DOHH2 (cell line): ENCODE results near the gene BHLHE23.

Experiments
- H3F3A ChIP-seq: fragments of 200-600 bp; sonication (generic), shearing (Covaris generic); 2 replicates; pipeline ENCODE4 v1.6.0; 2016; ENCODE audit warnings: antibody characterized with exemption, mild to moderate bottlenecking; ENCODE audit not compliant: control insufficient read depth, insufficient read depth
- H3K27ac ChIP-seq: fragments of 200-600 bp; sonication (generic); 2 replicates; pipeline ENCODE4 v1.5.1; 2014; ENCODE audit warnings: low read depth, mild to moderate bottlenecking, low read length, moderate library complexity
- H3K27me3 ChIP-seq: fragments of 200-600 bp; sonication (generic); 2 replicates; pipeline ENCODE4 v1.6.1; 2014; ENCODE audit warnings: mild to moderate bottlenecking, low read length, mixed read lengths; ENCODE audit not compliant: control insufficient read depth
- H3K36me3 ChIP-seq: fragments of 200-600 bp; sonication (generic); 2 replicates; pipeline ENCODE4 v1.6.1; 2014; ENCODE audit warnings: mild to moderate bottlenecking, low read length, moderate library complexity, mixed read lengths; ENCODE audit not compliant: control insufficient read depth
- H3K4me1 ChIP-seq: fragments of 200-600 bp; sonication (generic); 2 replicates; pipeline ENCODE4 v1.6.1; 2014; ENCODE audit warnings: mild to moderate bottlenecking, low read length, mixed read lengths; ENCODE audit not compliant: control insufficient read depth
- H3K4me2 ChIP-seq: fragments of 200-600 bp; sonication (generic); 2 replicates; pipeline ENCODE4 v1.6.0; 2014; ENCODE audit warnings: mild to moderate bottlenecking, low read length, moderate library complexity
- H3K4me3 ChIP-seq: fragments of 200-600 bp; sonication (generic); 2 replicates; pipeline ENCODE4 v1.5.1; 2014; ENCODE audit warnings: mild to moderate bottlenecking, low read length, mixed read lengths
- H3K79me2 ChIP-seq: fragments of 200-600 bp; sonication (generic); 2 replicates; pipeline ENCODE4 v1.6.1; 2014; ENCODE audit warnings: mild to moderate bottlenecking, low read length, mixed read lengths; ENCODE audit not compliant: control insufficient read depth
- H3K9me2 ChIP-seq: fragments of 200-600 bp; sonication (generic); replicated peaks from 2 replicates; pipeline ENCODE4 v1.6.1; 2014; ENCODE audit warnings: mild to moderate bottlenecking, low read length, mixed read lengths; ENCODE audit not compliant: control insufficient read depth
- H3K9me3 ChIP-seq: fragments of 200-600 bp; sonication (generic); 2 replicates; pipeline ENCODE4 v1.6.1; 2014; ENCODE audit warnings: antibody characterized with exemption, low read length, mixed read lengths; ENCODE audit not compliant: control insufficient read depth, insufficient read depth
- H4K20me1 ChIP-seq: fragments of 200-600 bp; sonication (generic); 2 replicates; pipeline ENCODE4 v1.6.0; 2014; ENCODE audit warnings: low read depth, mild to moderate bottlenecking, antibody characterized with exemption, low read length, moderate library complexity; ENCODE audit not compliant: control insufficient read depth, insufficient read depth
- EZH2phosphoT487 ChIP-seq: fragments of 200-600 bp; sonication (generic); IDR thresholded peaks from 2 replicates; pipeline ENCODE4 v1.6.1; 2017; ENCODE audit warnings: borderline replicate concordance, mild to moderate bottlenecking, antibody characterized with exemption, low read length, moderate library complexity, mixed read lengths
- TF ChIP-seq, protein P1 (sequence below): fragments of 200-600 bp; sonication (generic); IDR thresholded peaks from one replicate; pipeline ENCODE4 v1.5.1; 2014; ENCODE audit warnings: antibody characterized with exemption, mild to moderate bottlenecking, low read depth, low read length; ENCODE audit not compliant: poor library complexity, severe bottlenecking

BHLHE23 gene

DNA sequence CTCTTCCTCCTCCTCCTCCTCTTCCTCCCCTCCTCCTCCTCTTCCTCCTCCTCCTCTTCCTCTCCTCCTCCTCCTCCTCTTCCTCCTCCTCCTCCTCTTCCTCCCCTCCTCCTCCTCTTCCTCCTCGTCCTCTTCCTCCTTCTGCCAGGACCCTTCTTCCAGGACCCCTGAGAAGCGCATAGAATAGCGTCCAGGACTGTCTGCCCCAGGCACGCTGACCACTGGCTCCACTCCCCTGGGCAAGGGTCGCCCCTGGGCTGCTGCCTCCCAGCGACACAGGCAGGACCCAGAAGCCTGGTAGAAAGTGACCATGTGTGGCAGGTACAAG, 42.4 kb upstream of the BHLHE23 start:
- Histone ChIP-seq H3K27me3 (no peaks in the 10 kb centered on the region), H3K79me2 (no peaks in the 10 kb centered on the region), H3F3A (no peaks in the 10 kb centered on the region), H3K9me2 (no peaks in the 10 kb centered on the region), H3K4me3 (no peak overlapping the region), H3K36me3 (no peaks in the 10 kb centered on the region), H3K27ac (no peak overlapping the region), H3K4me2 (no peak overlapping the region), H4K20me1 (no peaks in the 10 kb centered on the region), H3K9me3 (peaks cover 7% of the 10 kb centered on the region; the same call in 1 of the 2 replicates), H3K4me1 (no peaks in the 10 kb centered on the region)
- no peak for TF ChIP-seq EZH2phosphoT487
- TF ChIP-seq, protein P1, sequence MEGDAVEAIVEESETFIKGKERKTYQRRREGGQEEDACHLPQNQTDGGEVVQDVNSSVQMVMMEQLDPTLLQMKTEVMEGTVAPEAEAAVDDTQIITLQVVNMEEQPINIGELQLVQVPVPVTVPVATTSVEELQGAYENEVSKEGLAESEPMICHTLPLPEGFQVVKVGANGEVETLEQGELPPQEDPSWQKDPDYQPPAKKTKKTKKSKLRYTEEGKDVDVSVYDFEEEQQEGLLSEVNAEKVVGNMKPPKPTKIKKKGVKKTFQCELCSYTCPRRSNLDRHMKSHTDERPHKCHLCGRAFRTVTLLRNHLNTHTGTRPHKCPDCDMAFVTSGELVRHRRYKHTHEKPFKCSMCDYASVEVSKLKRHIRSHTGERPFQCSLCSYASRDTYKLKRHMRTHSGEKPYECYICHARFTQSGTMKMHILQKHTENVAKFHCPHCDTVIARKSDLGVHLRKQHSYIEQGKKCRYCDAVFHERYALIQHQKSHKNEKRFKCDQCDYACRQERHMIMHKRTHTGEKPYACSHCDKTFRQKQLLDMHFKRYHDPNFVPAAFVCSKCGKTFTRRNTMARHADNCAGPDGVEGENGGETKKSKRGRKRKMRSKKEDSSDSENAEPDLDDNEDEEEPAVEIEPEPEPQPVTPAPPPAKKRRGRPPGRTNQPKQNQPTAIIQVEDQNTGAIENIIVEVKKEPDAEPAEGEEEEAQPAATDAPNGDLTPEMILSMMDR: no peak

DNA sequence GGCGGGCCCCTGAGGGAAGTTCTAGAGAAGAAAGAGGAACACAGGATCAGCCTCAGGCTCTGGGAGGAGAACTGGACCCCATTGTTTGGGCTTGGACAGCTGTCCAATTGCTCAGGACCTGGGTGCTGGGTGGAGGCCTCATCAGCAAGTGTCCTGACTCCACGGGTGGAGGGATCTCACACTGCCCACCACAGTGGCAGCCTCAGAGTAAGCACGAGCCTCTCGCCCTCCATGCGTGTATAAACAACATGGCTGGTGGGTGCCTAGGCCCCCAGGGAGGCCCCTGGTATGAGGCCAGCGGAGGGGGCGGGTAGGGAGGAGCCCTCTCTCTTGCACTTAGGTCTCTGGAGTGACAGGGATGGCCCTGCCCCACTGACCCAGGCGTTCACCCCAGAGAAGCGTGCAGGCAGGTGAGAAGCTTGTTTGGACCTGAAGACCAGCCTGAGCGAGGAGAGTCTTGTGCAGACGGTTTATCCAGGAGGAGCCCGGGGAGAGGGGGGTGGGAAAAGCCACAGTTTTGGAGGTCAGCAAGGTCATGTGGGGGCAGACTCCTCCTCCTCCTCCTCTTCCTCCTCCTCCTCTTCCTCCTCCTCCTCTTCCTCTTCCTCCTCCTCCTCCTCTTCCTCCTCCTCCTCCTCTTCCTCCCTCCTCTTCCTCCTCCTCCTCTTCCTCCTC, 41.9 kb upstream of the BHLHE23 start:
- peaks cover 7% of the 10 kb centered on the region; the same call in 1 of the 2 replicates for H3K9me3 ChIP-seq
- H3K9me2 ChIP-seq: no peaks in the 10 kb centered on the region
- H3K36me3 ChIP-seq: no peaks in the 10 kb centered on the region
- H3K79me2 ChIP-seq: no peaks in the 10 kb centered on the region
- no peak for TF ChIP-seq EZH2phosphoT487
- TF ChIP-seq, protein P1: no peak
- H4K20me1 ChIP-seq: no peaks in the 10 kb centered on the region
- no peak overlapping the region; the same call in 1 of the 2 replicates for H3K27ac ChIP-seq
- no peak overlapping the region for H3K4me2 ChIP-seq
- H3K4me1 ChIP-seq: no peaks in the 10 kb centered on the region
- no peaks in the 10 kb centered on the region for H3K27me3 ChIP-seq
- no peak overlapping the region for H3K4me3 ChIP-seq
- H3F3A ChIP-seq: no peaks in the 10 kb centered on the region

DNA sequence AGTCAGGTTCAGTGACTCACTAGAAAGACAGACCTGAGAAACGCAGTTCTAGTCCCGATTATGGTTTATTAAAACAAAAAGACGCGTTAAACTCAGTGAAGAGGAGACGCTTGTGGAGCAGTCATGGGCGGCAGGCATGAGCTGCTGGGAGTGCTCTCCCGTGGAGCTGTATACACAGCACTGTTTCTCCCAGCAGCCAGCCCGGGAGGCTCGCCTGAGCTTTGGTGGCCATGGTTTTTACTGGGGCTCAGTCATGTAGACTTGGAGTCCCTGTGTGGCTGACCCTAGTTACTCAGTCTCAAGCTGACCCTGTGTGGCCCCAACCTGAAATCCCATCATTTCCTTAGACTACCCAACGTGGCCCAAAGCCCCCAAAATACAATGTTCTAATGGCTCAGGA, 41.2 kb upstream of the BHLHE23 start:
- TF ChIP-seq EZH2phosphoT487: no peak
- TF ChIP-seq, protein P1: no peak
- Histone ChIP-seq H3K27ac (no peak overlapping the region), H3K4me1 (peaks cover 3% of the 10 kb centered on the region), H3K9me2 (no peaks in the 10 kb centered on the region), H3K9me3 (peaks cover 7% of the 10 kb centered on the region; the same call in 1 of the 2 replicates), H3F3A (no peaks in the 10 kb centered on the region), H3K4me2 (no peak overlapping the region), H3K27me3 (no peaks in the 10 kb centered on the region), H4K20me1 (no peaks in the 10 kb centered on the region), H3K36me3 (no peaks in the 10 kb centered on the region), H3K4me3 (no peak overlapping the region), H3K79me2 (no peaks in the 10 kb centered on the region)
